SK-N-DZ (cell line): ENCODE results near the gene BMP3. TPM values are rescaled to one million over a fixed set of nuclear protein-coding genes. Genes with fewer than 3 reads are reported as not detected.
"Not testable (repeated sequence)": the region's sequence is repeated elsewhere in the genome, so short reads cannot be mapped to it uniquely, and the experiment has no call there.

Experiments
- DNase-seq: peaks from one replicate; pipeline ENCODE4 v3.0.0-alpha.2; 2015; ENCODE audit warnings: low spot score
- polyA plus RNA-seq, 2 experiments: library from polyadenylated mRNA; depleted of rRNA; stranded (reverse); fragments of >200 nt; gene quantifications; 2 replicates each; pipeline ENCODE4 v1.2.3, GENCODE V29; 2014

The BMP3 gene
- polyA plus RNA-seq (2014; cell fraction: cytosol; rRNA removed): not detected in 2 replicates
- polyA plus RNA-seq (2014; cell fraction: nucleus; rRNA removed): not detected in 2 replicates

- no peak for DNase-seq
These were observed at the start of gene BMP3 for GRCh38 chr4:81030061-81030980. BMP3 (plus strand) TSS chr4:81030708; CDS start chr4:81031285, 577 bp downstream.

GRCh38 chr4:80986011-80986410, 44.5 kb upstream of the BMP3 start:
- no peak for DNase-seq

GRCh38 chr4:80989921-80990544, 40.5 kb upstream of the BMP3 start:
- peak; percentile 38 for DNase-seq

- DNase-seq: no peak
These were observed 39.7 kb upstream of the BMP3 start for GRCh38 chr4:80990851-80991250.

- DNase-seq: no peak
These were observed 30.6 kb upstream of the BMP3 start for GRCh38 chr4:80999943-81000342.

- no peak for DNase-seq
These were observed 26.9 kb upstream of the BMP3 start for GRCh38 chr4:81003597-81004111.

- no peak for DNase-seq
These were observed 23.1 kb upstream of the BMP3 start for GRCh38 chr4:81007417-81007816.

GRCh38 chr4:81016566-81016965, 13.9 kb upstream of the BMP3 start:
- not testable (repeated sequence) for DNase-seq

- DNase-seq: no peak
These were observed 11.5 kb upstream of the BMP3 start for GRCh38 chr4:81019006-81019405.

GRCh38 chr4:81021142-81021944, 9.2 kb upstream of the BMP3 start:
- no peak for DNase-seq

- no peak for DNase-seq
These were observed 8.5 kb upstream of the BMP3 start for GRCh38 chr4:81021981-81022380.

- no peak for DNase-seq
These were observed 7.0 kb upstream of the BMP3 start for GRCh38 chr4:81023484-81023883.

GRCh38 chr4:81030981-81031791, 678 bp downstream of the BMP3 start:
- no peak for DNase-seq

GRCh38 chr4:81031796-81032551, 1.5 kb downstream of the BMP3 start:
- DNase-seq: no peak

- no peak for DNase-seq
These were observed 2.5 kb downstream of the BMP3 start for GRCh38 chr4:81032771-81033684.

- DNase-seq: no peak
These were observed 8.3 kb downstream of the BMP3 start for GRCh38 chr4:81038636-81039350.

- DNase-seq: no peak
These were observed 9.0 kb downstream of the BMP3 start for GRCh38 chr4:81039351-81039972.
